ENCODE results near the gene EPHB6. TPM values are rescaled to one million over a fixed set of nuclear protein-coding genes. Genes with fewer than 3 reads are reported as not detected.

EPHB6 gene
- total RNA-seq, 1 experiment from 2014 or later, result not detected

DNA sequence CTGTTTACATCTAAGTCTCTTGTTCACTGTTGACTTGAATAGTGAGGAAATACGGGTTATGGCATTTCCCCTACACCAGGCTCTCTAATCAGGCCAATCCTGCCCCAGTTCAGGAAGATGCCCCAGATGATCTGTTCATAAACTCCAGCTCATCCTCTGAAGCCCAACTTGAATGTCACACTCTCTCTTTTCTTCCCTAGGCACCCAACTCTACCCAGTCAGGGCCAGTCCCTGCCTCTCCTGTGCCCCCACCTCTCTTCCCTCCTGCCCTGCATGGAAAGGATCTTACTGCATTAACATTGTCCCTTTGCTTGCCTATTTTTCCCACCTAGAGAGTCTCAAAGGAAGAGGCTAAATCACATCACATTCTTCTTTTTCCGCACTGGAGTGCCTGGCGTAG is 41.3 kb downstream of the EPHB6 start:
- DNase-seq (ENCODE audit: low read depth), result no peak

DNA sequence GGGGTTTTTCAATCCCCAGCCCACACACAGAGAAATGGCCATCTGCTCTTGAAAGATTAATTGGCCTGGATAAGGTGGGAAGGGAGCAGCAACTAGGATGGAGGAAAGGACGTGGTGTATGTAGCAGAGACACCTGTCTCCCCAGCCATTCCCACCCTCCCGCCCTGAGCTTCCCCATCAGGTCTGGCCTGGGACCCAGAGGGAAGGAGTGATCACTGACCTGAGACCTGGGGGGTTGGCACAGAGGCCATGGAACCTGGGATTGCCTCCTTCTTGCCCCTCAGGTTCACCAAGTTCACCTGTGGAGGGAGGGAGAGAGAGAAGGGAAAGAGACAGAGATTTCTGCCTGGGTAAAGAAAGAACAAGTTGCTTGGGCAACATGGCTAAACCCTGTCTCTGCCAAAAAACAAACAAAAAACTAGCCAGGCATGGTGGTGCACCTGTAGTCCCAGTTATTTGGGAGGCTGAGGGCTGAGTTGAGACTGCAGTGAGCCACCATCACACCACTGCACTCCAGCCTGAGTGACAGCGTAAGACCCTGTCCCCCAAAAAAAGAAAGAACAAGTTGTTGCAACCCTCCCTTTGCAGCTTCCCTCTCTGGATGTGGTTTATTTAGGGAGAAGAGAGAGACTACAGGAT is 42.0 kb downstream of the EPHB6 start:
- no peak for DNase-seq (ENCODE audit: low read depth)

DNA sequence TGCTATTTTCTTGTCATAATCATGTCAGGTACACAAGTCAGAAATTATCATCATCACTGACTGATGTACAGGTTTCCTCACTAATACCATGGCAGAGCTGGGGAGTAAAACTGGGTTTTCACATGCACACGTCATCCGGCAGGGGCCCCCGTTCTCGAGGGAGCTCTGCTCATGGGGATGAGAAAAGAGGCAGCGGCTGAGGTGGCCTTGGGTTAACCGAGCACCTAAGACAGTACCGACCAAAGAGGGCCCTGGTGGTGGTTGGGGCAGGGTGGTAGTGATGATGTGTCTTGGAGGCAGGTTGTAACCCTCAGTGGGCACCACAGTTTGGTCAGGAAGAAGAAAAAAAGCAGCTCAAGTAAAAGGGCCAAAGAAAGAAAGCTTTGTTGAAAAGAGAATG is 42.8 kb downstream of the EPHB6 start:
- DNase-seq (ENCODE audit: low read depth), result no peak

DNA sequence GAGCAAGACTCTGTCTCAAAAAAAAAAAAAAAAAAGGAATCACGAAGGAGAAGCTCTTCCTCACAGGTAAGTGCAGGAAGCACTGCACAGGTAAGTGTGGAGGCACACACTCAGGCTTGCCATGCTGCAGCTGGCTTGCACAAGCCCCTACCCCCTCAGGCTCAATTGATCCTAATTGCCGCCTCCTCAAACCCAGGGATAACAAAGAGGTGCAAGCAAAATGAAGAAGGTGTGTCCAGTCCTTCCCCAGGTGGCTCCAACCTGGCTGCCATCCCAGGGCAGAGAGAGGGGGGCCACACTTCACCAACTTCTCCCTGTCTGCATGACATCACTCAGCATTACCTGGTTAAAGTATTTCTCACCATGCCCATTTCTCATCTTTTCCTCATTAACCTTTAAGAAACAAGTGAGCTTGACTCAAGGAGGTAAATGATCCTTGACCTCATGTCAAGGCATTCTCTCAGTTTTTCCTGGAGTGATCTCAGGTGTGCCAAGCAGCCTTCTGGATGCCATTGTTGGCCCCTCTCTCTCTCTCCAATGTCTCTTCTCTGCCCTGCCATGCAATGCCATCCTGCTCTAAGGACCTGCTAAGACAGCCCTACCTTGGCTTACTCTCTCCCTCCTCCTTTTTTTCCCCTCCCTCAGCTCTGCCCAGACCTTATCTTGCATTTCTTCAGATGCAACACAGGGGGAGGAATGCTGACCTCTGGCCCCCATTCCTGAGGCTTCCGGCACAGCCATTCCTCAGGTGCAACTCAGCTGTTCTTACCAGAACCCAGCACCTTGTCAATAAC is 43.7 kb downstream of the EPHB6 start:
- DNase-seq (ENCODE audit: low read depth), result no peak

DNA sequence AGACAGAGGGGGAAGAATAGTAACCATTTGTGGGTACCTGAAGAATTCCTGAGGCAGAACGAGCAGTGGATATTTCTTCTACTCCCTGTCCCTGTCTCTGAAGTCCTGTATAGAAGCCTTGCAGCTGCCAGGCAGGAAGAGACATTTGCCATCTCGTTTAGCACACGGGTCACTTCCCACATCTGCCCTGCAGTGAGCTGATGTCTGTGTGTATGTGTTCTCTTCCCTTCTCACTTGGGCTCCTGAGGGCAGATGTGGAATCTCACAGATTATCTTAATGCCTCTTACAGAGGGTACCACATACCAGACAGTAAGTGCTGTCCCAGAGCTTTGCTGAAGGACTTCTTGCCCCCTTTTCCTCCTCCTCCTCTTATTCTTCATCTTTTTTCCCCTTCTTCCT is 44.8 kb downstream of the EPHB6 start:
- no peak for DNase-seq (ENCODE audit: low read depth)

DNA sequence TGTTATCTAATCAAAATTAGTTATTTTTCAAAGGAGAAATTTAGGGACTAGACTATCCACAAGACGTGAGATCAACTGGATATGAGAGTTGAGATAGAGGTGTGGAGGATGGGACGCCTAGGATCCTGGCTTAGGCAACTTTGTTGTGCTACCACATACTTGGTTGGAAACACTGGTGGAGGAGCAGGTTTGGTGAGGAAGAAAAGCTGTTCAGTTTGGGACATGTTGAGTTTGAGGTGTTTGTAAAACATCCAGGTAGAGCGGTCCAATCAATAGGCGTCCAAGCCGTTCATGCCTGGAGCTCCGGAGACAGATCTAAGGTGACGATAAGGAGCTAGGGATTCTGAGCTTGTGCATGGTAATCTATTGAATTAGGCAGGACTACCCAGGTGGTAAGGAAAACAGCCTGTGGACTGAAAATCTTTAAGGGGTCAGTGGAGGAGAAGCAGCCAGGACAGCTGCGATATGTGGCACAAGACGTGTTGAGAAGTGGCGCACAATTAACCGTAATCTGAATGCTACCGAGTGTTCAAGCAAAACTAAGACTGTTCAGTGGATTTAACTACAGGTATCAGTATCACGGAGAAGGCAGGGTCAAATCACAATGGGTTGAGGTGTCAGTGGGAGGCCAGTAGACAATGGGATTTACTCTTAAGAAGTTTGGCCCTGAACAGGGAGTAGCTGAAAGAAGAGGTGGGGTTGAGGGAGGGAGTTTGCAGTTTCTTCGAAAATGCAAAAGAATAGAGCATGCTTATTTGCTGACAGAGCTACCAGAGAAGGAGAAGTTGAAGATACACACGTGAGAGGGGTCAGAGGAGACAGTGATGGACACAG is 46.8 kb downstream of the EPHB6 start:
- DNase-seq (ENCODE audit: low read depth), result no peak

DNA sequence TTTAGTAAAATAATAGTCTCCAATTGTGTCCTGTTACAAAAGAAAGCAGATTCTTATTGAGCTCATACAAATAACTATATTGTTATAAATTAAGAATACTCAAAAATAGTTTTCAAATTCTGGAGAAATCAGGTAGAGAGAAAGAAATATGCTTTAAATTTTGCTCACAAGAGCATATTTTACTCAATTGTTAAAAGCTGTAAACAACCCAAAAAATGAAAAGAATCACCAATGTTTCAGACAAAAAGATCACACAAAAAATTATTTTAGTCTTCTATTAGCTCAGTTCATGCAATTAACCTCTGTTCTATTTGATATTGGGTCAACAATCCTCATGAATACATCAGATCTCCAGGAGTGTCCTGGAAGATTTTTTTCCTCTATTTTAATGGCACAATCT is 49.3 kb downstream of the EPHB6 start:
- no peak for DNase-seq (ENCODE audit: low read depth)

DNA sequence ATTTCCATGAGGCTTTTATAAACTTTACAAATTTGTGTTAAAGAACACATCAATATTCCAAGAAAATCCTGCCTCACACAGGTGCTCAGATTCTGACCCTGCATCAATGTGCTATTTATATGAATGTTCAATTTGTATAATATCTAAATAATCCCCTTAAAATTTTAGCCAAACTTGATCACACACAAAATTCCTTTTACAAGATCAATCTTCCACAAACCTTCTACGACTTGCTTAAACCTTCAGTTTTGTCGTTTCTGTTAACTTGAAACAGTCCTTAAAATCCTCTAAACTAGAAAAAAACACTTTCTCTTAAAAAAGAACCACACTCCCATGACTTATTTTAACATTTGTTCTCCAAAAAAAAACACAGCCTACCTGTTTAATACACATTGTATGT is 50.9 kb downstream of the EPHB6 start:
- no peak for DNase-seq (ENCODE audit: low read depth)

DNA sequence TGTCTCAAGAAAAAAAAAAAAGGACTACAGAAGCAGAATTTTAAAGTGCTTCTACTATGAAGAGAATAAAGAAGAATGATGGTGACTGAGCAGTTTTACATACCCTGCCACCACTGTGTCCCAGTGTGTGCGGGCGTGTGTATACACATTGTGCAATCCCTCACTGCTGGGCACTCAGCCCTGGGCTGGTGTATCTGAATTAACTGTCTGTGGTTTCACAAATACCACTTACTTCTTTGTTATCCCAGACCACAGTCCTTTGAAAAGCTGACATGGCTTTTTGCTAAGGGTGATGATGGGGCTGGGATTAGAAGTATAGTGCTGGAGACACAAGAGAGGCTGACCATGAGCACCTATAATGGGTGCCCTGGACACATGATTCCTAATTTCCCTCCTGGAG is 51.8 kb downstream of the EPHB6 start:
- no peak for DNase-seq (ENCODE audit: low read depth)

DNA sequence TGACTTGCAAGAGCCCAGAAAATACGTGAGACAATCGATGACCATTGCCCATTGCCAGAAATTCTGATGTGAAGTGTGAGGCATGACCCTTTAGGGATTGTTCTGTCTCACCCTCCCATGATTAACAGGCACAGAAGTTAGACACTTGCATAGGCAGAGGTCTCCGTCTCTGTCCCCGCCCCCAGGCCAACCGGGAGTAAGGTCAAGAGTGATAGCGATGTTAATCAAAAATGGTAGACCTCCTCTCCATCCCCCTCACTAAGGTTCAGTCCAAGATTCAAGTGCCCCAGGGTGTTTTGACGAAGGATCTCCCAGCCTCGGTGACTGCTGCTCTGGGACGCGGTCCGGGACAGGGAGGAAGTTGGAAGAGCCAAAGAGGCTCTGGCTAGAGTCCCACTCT is 53.4 kb downstream of the EPHB6 start:
- no peak for DNase-seq (ENCODE audit: low read depth)

DNA sequence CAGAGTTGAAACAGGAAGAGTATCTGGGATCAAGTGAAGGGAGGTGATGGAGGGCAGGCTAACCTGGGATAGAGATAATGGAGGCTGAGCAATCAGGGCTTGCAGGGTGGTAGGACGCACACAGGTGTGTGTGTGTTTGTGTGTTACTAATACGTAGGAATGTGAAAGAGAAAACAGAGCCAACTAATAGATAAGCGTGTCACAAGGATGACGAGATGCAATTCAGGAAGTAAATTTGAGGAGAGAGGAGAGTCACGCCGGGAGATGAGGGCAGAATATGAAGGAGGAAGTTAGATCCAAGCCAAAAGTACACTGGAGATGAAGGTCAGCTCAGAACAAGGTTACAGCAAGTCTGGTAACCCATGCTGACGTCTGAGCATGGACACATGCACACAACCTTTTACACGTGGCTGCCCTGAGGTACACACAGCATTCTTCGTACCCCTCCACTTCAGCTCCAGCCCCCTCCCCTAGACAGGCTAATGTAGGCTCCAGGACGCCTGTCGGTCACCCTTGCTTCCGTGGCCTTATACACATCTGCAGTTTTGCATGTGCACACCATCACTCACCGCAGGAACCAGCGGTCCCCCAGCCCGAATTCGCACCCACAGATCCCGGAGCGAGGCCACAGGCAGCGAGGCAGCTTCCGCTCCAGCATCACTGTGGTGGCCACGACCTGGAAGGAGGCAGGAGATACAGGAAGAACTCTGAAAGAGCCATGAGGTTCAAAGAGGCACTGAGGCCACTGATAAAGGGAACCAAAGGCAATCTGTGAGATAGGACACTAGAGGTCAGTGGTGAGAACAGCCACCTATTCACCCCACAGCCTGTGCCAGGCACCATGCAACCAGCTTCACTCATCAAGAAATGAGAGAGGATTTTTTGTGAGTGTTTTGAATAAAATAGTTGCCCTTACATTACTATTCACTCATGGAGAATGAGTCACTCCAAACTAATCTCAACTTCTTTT is 54.3 kb downstream of the EPHB6 start:
- peak; percentile 3 for DNase-seq (ENCODE audit: low read depth)

DNA sequence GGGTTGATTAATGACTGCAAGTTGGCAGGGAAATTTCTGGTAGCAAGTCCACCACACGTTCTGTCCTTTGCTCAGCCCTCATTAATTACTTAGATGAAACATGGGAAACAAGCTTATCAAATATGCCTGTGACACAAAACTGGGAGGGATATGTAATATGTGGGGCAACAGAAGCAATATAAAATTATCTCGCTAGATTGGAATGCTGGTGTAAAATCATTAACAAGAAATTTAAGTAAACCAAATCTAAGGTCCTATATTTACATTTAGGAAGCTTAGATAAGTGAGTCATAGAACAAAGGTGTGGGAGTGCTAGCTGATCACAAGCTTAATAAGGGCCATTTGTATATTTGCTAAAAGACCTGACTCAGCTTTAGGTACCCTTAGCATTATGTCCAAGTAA is 55.2 kb downstream of the EPHB6 start:
- DNase-seq (ENCODE audit: low read depth), result no peak

DNA sequence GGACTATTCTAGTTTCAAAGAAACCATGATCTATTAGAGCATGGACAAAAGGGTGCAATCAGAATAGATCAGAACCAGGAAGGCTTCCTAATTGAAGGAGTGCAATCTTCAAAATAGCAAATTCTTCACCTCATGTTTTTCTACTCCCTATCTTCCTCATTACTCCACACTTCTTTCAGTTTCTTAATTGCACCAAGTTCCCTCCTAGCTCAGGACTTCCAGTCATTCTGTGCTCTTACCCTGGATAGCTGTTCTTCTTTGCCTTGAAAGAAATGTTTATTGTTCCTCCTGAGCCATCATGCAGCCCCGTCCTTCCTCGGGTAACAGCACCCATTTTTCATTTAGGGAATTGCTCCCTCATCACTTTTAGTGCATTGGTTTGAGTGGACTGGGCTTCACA is 55.6 kb downstream of the EPHB6 start:
- DNase-seq (ENCODE audit: low read depth), result no peak

DNA sequence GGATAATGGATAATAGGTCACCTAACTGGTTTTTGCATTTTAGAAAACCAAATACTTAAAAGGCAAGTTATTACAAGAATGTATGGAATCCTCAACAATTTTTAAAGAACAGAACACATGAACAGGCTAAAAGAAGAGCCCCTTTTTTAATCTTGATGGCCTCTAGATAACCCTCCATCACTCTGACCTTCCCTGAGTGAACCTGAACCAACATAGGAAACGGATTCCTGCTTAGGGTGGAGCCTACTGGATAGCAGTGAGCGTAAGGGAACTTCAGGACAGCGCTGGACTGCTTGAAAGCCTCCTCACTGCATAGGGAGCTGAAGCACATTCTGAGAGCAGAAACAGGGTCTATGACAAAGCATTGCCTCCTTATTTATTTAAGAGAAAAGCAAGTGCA is 58.2 kb downstream of the EPHB6 start:
- DNase-seq (ENCODE audit: low read depth), result no peak

DNA sequence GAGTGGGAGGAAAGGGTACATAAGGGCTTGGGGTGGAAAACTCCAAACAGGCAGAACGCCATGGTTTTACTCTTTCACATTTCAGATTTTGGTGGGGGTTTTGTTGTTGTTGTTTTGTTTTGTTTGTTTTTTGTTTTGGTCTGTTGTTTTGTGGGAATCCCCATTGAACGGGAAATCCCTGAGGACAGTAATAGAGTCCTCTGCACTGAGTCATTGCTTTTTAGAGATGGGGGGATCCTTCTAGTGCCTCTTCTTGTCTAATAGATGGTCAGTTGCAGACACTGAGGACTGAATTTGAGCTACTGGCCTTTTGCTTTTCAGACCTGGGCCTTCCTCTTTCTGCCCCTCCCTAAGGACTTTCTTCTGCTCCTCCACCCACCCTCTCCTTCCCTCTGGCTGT is 58.7 kb downstream of the EPHB6 start:
- no peak for DNase-seq (ENCODE audit: low read depth)

DNA sequence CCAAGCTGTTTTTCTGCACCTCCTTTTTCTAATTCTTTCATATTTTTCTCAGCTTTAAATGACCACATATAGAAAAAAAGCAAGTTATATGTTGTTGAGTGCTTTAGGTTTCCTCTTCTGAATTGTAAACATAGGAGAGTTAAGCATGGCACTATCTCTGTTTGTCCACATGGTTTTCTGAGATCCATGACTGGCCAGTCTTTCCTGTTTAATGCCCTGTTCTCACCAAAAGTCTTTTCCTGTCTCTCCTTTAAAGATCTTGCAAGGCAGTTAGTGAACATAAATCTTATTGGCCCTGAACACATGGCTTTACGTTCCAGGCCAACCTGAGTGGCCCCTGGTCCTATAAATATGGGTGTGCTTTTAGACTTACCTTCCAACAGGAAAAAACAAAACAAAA is 59.2 kb downstream of the EPHB6 start:
- DNase-seq (ENCODE audit: low read depth), result no peak

DNA sequence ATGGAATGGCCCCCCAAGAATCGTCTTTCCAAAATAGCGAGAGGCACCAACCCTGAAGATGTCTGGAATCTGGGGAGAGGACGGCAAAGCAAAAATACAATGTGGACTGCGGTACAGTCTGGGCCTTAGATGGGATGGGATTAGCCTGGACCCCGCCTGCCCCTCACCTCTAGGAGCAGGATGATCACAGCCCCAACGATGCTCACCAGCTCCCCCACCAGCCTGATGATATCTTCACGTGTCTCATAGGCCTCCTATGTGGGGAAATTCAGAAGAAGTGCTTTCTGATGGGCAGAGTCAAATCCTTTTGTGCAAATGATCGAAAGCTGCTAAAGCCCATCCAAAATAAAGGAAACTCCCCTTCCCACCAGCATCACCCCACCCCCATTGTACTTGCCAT is 60.4 kb downstream of the EPHB6 start:
- no peak for DNase-seq (ENCODE audit: low read depth)

DNA sequence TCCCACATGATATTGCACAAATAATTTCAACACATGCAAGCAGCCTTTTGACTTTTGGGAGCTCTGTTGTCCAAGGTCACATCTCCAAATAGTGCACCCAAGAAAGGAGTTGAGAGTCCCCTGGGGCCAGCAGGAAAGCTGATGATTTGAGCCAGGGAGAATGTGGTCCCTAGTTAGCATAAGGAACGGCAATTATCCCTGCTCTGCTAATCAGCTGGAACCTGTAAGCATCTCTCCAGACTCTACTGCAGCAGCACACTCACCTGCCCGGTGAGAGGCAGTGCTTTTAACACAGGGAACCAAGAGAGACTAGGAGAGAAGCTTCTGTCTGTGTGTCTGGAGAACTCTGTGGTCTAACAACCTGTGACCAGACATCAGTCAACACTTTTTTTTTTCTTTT is 61.6 kb downstream of the EPHB6 start:
- no peak for DNase-seq (ENCODE audit: low read depth)

DNA sequence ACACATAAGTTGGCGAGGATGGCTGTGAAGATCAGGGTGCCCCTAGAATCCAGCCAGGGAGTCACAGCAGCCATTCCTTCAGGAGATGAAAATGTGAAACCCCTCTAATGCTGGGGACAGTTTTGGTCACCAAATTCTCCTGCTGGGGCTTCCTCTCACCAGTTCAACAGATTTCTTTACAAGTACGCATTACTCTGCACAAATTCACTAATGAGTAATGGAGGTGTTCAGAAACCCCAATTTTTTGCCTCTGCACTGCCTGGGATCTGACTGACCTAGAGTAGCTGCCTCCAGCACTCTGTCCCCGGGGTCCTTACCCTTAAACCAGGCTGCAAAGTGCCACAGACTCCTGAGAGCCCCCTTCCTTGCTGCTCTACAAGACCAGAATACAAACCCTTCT is 62.6 kb downstream of the EPHB6 start:
- DNase-seq (ENCODE audit: low read depth), result no peak

DNA sequence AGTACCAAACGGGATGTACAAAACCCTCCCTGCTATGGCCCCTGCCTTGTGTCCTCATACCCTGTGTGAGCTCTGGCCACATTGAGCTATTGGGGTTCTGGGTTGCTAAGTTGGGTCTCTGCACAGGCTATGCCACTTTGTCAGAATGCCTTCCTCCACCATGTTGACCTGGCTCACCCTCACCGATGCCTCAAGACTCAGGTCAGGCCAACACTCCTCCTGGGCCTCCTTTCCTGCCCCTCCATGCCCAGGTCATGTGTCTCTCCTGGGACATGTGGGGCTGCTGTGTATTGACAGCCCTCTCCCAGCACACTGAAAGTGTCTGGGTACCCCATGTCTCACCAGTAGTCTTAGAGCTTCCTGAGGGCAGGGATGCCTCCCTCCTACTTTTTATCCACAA is 64.0 kb downstream of the EPHB6 start:
- DNase-seq (ENCODE audit: low read depth), result no peak

DNA sequence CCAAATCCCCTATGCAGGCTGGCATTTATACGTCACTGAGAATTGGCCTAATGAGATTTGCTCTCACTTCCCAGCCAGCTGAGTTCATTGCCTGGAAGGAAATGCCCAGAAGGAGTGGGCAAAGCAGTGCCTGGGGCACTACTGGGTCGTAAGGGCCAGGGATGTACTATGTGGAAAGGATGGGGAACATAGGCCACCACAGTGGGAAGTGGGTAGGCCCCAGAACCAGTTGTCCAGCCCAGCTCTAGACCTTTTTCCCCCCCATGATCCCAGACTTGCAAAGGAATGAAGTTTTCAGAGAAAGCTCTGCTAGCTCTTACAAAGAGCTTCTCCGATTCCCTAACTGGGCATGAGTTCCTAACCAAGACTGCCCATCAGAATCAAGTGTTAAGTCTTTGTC is 64.8 kb downstream of the EPHB6 start:
- no peak for DNase-seq (ENCODE audit: low read depth)

Measured in M059J (cell line).